Measurements from ENCODE around the gene SPATA1. TPM values are rescaled to one million over a fixed set of nuclear protein-coding genes. Genes with fewer than 3 reads are reported as not detected.

Gene SPATA1
- polyA plus RNA-seq, 6 donors from 2014 or later = 0.23 to 0.96 (median 0.25) TPM; not detected in 3

- H3K36me3 Mint-ChIP-seq = peaks cover 9 to 10% of the 10 kb centered on the region in 2 donors
- no peaks in the 10 kb centered on the region for H3K27me3 Mint-ChIP-seq
- H3K9me3 Mint-ChIP-seq = peaks cover 0 to 11% (median 3%) of the 10 kb centered on the region in 7 donors
- ATAC-seq (ENCODE audit: low read depth in 2 of 2) (no peak), DNase-seq (no peak)
- no peaks in the 10 kb centered on the region for H3K4me1 Mint-ChIP-seq
- no peak overlapping the region for H3K4me3 Mint-ChIP-seq
- H3K27ac Mint-ChIP-seq = no peak overlapping the region
Observed at GRCh38 chr1:84525779-84526178, 19.6 kb downstream of the SPATA1 start.

GRCh38 chr1:84538599-84538998 is 32.4 kb downstream of the SPATA1 start:
- Mint-ChIP-seq H3K4me1 (peaks cover 8 to 13% (median 11%) of the 10 kb centered on the region in 3 donors), H3K4me3 (no peak overlapping the region), H3K36me3 (peaks cover 19 to 20% of the 10 kb centered on the region in 2 donors), H3K27ac (no peak overlapping the region), H3K9me3 (no peaks in the 10 kb centered on the region), H3K27me3 (no peaks in the 10 kb centered on the region)
- ATAC-seq (ENCODE audit: low read depth in 2 of 2) (no peak), DNase-seq (no peak)

GRCh38 chr1:84539972-84540371 is 33.8 kb downstream of the SPATA1 start:
- no peak overlapping the region for H3K4me3 Mint-ChIP-seq
- H3K27me3 Mint-ChIP-seq = no peaks in the 10 kb centered on the region
- H3K4me1 Mint-ChIP-seq = peaks cover 8 to 13% (median 11%) of the 10 kb centered on the region in 3 donors
- DNase-seq (no peak), ATAC-seq (ENCODE audit: low read depth in 2 of 2) (no peak)
- H3K9me3 Mint-ChIP-seq = no peaks in the 10 kb centered on the region
- peaks cover 20 to 25% of the 10 kb centered on the region in 2 donors for H3K36me3 Mint-ChIP-seq
- H3K27ac Mint-ChIP-seq = peak overlapping the region in 1 of 6 donors; percentile 35

- peaks cover 8 to 13% (median 11%) of the 10 kb centered on the region in 3 donors for H3K4me1 Mint-ChIP-seq
- H3K27ac Mint-ChIP-seq = peak overlapping the region in 1 of 6 donors; percentile 25
- H3K9me3 Mint-ChIP-seq = no peaks in the 10 kb centered on the region
- no peak overlapping the region for H3K4me3 Mint-ChIP-seq
- ATAC-seq (ENCODE audit: low read depth in 2 of 2) = no peak
- H3K36me3 Mint-ChIP-seq = peaks cover 20 to 23% of the 10 kb centered on the region in 2 donors
- no peak for DNase-seq
- H3K27me3 Mint-ChIP-seq = no peaks in the 10 kb centered on the region
Observed at GRCh38 chr1:84540759-84541158, 34.6 kb downstream of the SPATA1 start.

GRCh38 chr1:84541679-84542078 is 35.5 kb downstream of the SPATA1 start:
- Mint-ChIP-seq H3K4me3 (no peak overlapping the region), H3K27me3 (no peaks in the 10 kb centered on the region), H3K36me3 (peaks cover 20 to 21% of the 10 kb centered on the region in 2 donors), H3K9me3 (no peaks in the 10 kb centered on the region), H3K27ac (no peak overlapping the region), H3K4me1 (peaks cover 8 to 13% (median 11%) of the 10 kb centered on the region in 3 donors)
- DNase-seq (no peak), ATAC-seq (ENCODE audit: low read depth in 2 of 2) (no peak)

- no peaks in the 10 kb centered on the region for H3K4me1 Mint-ChIP-seq
- no peak for ATAC-seq (ENCODE audit: low read depth in 2 of 2)
- H3K27ac Mint-ChIP-seq = no peak overlapping the region
Observed at GRCh38 chr1:84550826-84551225, 44.6 kb downstream of the SPATA1 start.

GRCh38 chr1:84569216-84569615 is 63.0 kb downstream of the SPATA1 start:
- Mint-ChIP-seq H3K27me3 (no peaks in the 10 kb centered on the region), H3K9me3 (no peaks in the 10 kb centered on the region), H3K36me3 (peaks cover 12 to 25% of the 10 kb centered on the region in 2 donors), H3K27ac (no peak overlapping the region), H3K4me3 (no peak overlapping the region), H3K4me1 (peaks cover 39 to 49% (median 43%) of the 10 kb centered on the region in 3 donors)
- DNase-seq = no peak
- ATAC-seq (ENCODE audit: low read depth in 2 of 2) = no peak

More at GRCh38 chr1:84550826-84551225, 44.6 kb downstream of the SPATA1 start:
- H3K4me3 Mint-ChIP-seq = no peak overlapping the region
- DNase-seq = no peak
- no peaks in the 10 kb centered on the region for H3K27me3 Mint-ChIP-seq
- H3K36me3 Mint-ChIP-seq = peaks cover 0 to 8% of the 10 kb centered on the region in 2 donors
- no peaks in the 10 kb centered on the region for H3K9me3 Mint-ChIP-seq

- DNase-seq (no peak), ATAC-seq (ENCODE audit: low read depth in 2 of 2) (no peak)
- H3K4me3 Mint-ChIP-seq = peak overlapping the region in 5 of 8 donors; percentile 23 to 75 (median 34)
- H3K36me3 Mint-ChIP-seq = peaks cover 12 to 25% of the 10 kb centered on the region in 2 donors
- H3K27me3 Mint-ChIP-seq = no peaks in the 10 kb centered on the region
- H3K4me1 Mint-ChIP-seq = peaks cover 45 to 59% (median 51%) of the 10 kb centered on the region in 3 donors
- H3K9me3 Mint-ChIP-seq = no peaks in the 10 kb centered on the region
- peak overlapping the region in 1 of 6 donors; percentile 57 for H3K27ac Mint-ChIP-seq
Observed at GRCh38 chr1:84570436-84571149, 64.4 kb downstream of the SPATA1 start.

GRCh38 chr1:84571150-84571535 is 65.0 kb downstream of the SPATA1 start:
- no peak for DNase-seq
- Mint-ChIP-seq H3K4me1 (peaks cover 45 to 59% (median 51%) of the 10 kb centered on the region in 3 donors), H3K27me3 (no peaks in the 10 kb centered on the region)

GRCh38 chr1:84573481-84573966 is 67.3 kb downstream of the SPATA1 start:
- no peaks in the 10 kb centered on the region for H3K27me3 Mint-ChIP-seq
- H3K27ac Mint-ChIP-seq = peak overlapping the region; percentile 98 to 100 (median 99)
- H3K4me3 Mint-ChIP-seq = peak overlapping the region; percentile 94 to 99 (median 98)
- DNase-seq (no peak), ATAC-seq (ENCODE audit: low read depth in 2 of 2) (no peak)
- peaks cover 36 to 48% (median 43%) of the 10 kb centered on the region in 3 donors for H3K4me1 Mint-ChIP-seq
- H3K9me3 Mint-ChIP-seq = no peaks in the 10 kb centered on the region
- H3K36me3 Mint-ChIP-seq = peaks cover 11 to 14% of the 10 kb centered on the region in 2 donors

More at GRCh38 chr1:84571150-84571535, 65.0 kb downstream of the SPATA1 start:
- ATAC-seq (ENCODE audit: low read depth in 2 of 2) = no peak
- Mint-ChIP-seq H3K4me3 (peak overlapping the region in 3 of 8 donors; percentile 45 to 75 (median 58)), H3K36me3 (peaks cover 12 to 25% of the 10 kb centered on the region in 2 donors), H3K27ac (peak overlapping the region in 2 of 6 donors; percentile 44 to 98), H3K9me3 (no peaks in the 10 kb centered on the region)

- no peaks in the 10 kb centered on the region for H3K9me3 Mint-ChIP-seq
- peak within 1 kb of the TSS; percentile 94 to 99 (median 98) for H3K4me3 Mint-ChIP-seq
- H3K27ac Mint-ChIP-seq = peak within 1 kb of the TSS; percentile 98 to 100 (median 99)
- no peaks in the 10 kb centered on the region for H3K27me3 Mint-ChIP-seq
- DNase-seq = peak; percentile 85
- peaks cover 9 to 10% of the 10 kb centered on the region in 2 donors for H3K36me3 Mint-ChIP-seq
- ATAC-seq (ENCODE audit: low read depth in 2 of 2) = peak; percentile 89
- peaks cover 33 to 45% (median 43%) of the 10 kb centered on the region in 3 donors for H3K4me1 Mint-ChIP-seq
Observed at GRCh38 chr1:84573967-84574842, 68.0 kb downstream of the SPATA1 start, which contains the start of gene CTBS. Gene CTBS (minus strand): TSS chr1:84574440. CDS start chr1:84574415, 25 bp downstream.

GRCh38 chr1:84574936-84575335 is 68.8 kb downstream of the SPATA1 start:
- no peak for ATAC-seq (ENCODE audit: low read depth in 2 of 2)
- Mint-ChIP-seq H3K4me3 (peak overlapping the region; percentile 94 to 99 (median 98)), H3K27ac (peak overlapping the region in 5 of 6 donors; percentile 85 to 98 (median 98))

GRCh38 chr1:84581648-84582047 is 75.5 kb downstream of the SPATA1 start:
- Mint-ChIP-seq H3K4me1 (peaks cover 18 to 32% (median 29%) of the 10 kb centered on the region in 3 donors), H3K36me3 (peaks cover 5 to 6% of the 10 kb centered on the region in 2 donors), H3K27me3 (peaks cover 0 to 3% (median 0%) of the 10 kb centered on the region in 3 donors), H3K9me3 (peaks cover 0 to 19% (median 6%) of the 10 kb centered on the region in 7 donors), H3K4me3 (no peak overlapping the region), H3K27ac (peak overlapping the region in 1 of 6 donors; percentile 65)
- DNase-seq (no peak), ATAC-seq (ENCODE audit: low read depth in 2 of 2) (no peak)

More at GRCh38 chr1:84574936-84575335, 68.8 kb downstream of the SPATA1 start:
- H3K4me1 Mint-ChIP-seq = peaks cover 33 to 45% (median 43%) of the 10 kb centered on the region in 3 donors
- peaks cover 9 to 12% of the 10 kb centered on the region in 2 donors for H3K36me3 Mint-ChIP-seq
- no peak for DNase-seq
- H3K9me3 Mint-ChIP-seq = no peaks in the 10 kb centered on the region
- no peaks in the 10 kb centered on the region for H3K27me3 Mint-ChIP-seq
